A549 treated with dexamethasone at 1 μM for 4 hours (cell line): ENCODE data around the gene KRTAP9-4. TPM values are rescaled to one million over a fixed set of nuclear protein-coding genes. Genes with fewer than 3 reads are reported as not detected.

Source experiments
- total RNA-seq: library from RNA; stranded (reverse); fragments of 200-300 nt; extraction: Qiagen RNA extraction; gene quantifications from 5 replicates; pipeline ENCODE4 v1.2.3, GENCODE V29; 2022

The KRTAP9-4 gene
- total RNA-seq, result not detected in 5 replicates

DNA sequence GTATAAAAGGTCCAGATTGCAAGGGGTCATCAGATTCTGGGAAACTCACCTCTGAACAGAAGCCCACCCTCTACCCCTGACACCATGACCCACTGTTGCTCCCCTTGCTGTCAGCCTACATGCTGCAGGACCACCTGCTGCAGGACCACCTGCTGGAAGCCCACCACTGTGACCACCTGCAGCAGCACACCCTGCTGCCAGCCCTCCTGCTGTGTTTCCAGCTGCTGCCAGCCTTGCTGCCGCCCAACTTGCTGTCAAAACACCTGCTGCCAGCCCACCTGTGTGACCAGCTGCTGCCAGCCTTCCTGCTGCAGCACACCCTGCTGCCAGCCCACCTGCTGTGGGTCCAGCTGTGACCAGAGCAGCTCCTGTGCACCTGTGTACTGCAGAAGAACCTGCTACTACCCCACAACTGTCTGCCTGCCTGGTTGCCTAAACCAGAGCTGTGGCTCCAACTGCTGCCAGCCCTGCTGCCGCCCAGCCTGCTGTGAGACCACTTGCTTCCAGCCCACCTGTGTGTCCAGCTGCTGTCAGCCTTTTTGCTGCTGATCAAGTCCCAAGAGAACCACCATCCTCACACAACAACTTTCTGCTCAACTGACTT is at the start of gene KRTAP9-4:
Gene KRTAP9-4 (plus strand): TSS at position 51 of the 604 bp plus-strand sequence. CDS start 34 bp downstream, at position 85.

DNA sequence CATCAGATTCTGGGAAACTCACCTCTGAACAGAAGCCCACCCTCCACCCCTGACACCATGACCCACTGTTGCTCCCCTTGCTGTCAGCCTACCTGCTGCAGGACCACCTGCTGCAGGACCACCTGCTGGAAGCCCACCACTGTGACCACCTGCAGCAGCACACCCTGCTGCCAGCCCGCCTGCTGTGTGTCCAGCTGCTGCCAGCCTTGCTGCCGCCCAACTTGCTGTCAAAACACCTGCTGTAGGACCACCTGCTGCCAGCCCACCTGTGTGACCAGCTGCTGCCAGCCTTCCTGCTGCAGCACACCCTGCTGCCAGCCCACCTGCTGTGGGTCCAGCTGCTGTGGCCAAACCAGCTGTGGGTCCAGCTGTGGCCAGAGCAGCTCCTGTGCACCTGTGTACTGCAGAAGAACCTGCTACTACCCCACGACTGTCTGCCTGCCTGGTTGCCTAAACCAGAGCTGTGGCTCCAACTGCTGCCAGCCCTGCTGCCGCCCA is 22.8 kb upstream of the KRTAP9-4 start, which contains the start of gene KRTAP9-2:
Gene KRTAP9-2 (plus strand): TSS at position 51 of the 498 bp plus-strand sequence. CDS start 7 bp downstream, at position 58.

GRCh38 chr17:41232399-41233105 is 16.9 kb upstream of the KRTAP9-4 start, which contains the start of gene KRTAP9-3:
KRTAP9-3 (plus strand) TSS chr17:41232449; CDS start chr17:41232502, 53 bp downstream.

DNA sequence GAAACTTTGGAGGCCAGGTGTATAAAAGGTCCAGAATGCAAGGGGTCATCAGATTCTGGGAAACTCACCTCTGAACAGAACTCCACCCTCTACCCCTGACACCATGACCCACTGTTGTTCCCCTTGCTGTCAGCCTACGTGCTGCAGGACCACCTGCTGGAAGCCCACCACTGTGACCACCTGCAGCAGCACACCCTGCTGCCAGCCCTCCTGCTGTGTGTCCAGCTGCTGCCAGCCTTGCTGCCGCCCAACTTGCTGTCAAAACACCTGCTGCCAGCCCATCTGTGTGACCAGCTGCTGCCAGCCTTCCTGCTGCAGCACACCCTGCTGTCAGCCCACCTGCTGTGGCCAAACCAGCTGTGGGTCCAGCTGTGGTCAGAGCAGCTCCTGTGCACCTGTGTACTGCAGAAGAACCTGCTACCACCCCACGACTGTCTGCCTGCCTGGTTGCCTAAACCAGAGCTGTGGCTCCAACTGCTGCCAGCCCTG is 11.5 kb upstream of the KRTAP9-4 start, which contains the start of gene KRTAP9-8:
Gene KRTAP9-8 (plus strand): TSS at position 51 of the 489 bp plus-strand sequence. CDS start 53 bp downstream, at position 104.

DNA sequence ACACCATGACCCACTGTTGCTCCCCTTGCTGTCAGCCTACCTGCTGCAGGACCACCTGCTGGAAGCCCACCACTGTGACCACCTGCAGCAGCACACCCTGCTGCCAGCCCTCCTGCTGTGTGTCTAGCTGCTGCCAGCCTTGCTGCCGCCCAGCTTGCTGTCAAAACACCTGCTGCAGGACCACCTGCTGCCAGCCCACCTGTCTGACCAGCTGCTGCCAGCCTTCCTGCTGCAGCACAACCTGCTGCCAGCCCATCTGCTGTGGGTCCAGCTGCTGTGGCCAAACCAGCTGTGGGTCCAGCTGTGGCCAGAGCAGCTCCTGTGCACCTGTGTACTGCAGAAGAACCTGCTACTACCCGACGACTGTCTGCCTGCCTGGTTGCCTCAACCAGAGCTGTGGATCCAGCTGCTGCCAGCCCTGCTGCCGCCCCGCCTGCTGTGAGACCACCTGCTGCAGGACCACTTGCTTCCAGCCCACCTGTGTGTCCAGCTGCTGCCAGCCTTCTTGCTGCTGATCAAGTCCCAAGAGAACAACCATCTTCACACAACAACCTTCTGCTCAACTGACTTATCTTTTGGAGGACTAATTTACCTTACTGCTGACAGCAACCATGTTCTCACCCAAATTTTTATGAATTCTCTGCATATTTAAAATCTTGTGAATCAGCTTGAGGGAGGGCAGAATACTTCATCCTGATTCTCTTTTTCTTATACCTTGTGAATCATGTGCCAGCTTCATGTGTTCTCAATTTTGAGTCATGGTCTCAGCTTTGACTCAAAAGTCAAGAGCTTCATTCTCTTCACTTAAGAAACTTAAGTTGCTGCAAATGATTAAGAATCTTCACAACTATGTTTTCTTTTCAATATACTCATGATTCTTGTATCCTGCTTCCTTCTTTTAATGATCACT is 6.1 kb downstream of the KRTAP9-4 start, which contains the start of gene KRTAP9-9:
Gene KRTAP9-9 (plus strand): TSS at position 4 of the 910 bp plus-strand sequence.

DNA sequence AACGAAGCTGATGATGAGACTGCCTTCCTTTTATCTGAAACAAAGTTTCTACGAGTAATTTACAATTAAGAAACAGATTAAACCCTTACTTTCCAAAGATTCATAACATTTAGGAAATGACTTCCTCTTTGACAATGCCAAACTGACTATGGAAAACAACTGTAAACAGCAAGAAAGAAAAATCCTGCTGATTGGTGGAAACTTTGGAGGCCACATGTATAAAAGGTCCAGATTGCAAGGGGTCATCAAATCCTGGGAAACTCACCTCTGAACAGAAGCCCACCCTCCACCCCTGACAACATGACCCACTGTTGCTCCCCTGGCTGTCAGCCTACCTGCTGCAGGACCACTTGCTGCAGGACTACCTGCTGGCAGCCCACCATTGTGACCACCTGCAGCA is 15.6 kb downstream of the KRTAP9-4 start, which contains the start of gene KRTAP9-6:
Gene KRTAP9-6 (plus strand): TSS at position 301 of the 400 bp plus-strand sequence. CDS start 0 bp downstream, at position 301.

GRCh38 chr17:41275648-41276190 is 26.2 kb downstream of the KRTAP9-4 start, which contains the start of gene KRTAP9-7:
KRTAP9-7 (plus strand) TSS chr17:41275698; CDS start chr17:41275698, 0 bp downstream.

Other genes with a start within 250 kb of the KRTAP9-4 start
- gene KRTAP3-2, start 249.8 kb upstream of the KRTAP9-4 start, total RNA-seq, result 0.16 to 0.41 TPM (median 0.28 TPM) in 4 of 5 replicates, not detected in the other
- gene KRTAP3-1, start 240.6 kb upstream of the KRTAP9-4 start, total RNA-seq, result not detected in 5 replicates
- not detected in 5 replicates for gene KRTAP1-5, start 222.5 kb upstream of the KRTAP9-4 start, total RNA-seq
- not detected in 5 replicates for gene KRTAP1-4, start 219.5 kb upstream of the KRTAP9-4 start, total RNA-seq
- not detected in 5 replicates for gene KRTAP1-3, start 214.8 kb upstream of the KRTAP9-4 start, total RNA-seq
- gene KRTAP1-1, start 208.2 kb upstream of the KRTAP9-4 start, total RNA-seq, result not detected in 5 replicates
- not detected in 5 replicates for gene KRTAP2-1, start 202.4 kb upstream of the KRTAP9-4 start, total RNA-seq
- gene KRTAP2-2, start 194.5 kb upstream of the KRTAP9-4 start, total RNA-seq, result not detected in 5 replicates
- gene KRTAP2-3, start 189.6 kb upstream of the KRTAP9-4 start, total RNA-seq, result 0.18 TPM in 1 of 5 replicates, not detected in the others
- gene KRTAP2-4, start 183.8 kb upstream of the KRTAP9-4 start, total RNA-seq, result not detected in 5 replicates
- gene KRTAP4-7, start 165.5 kb upstream of the KRTAP9-4 start, total RNA-seq, result not detected in 5 replicates
- not detected in 5 replicates for gene KRTAP4-8, start 151.5 kb upstream of the KRTAP9-4 start, total RNA-seq
- gene KRTAP4-16, start 147.5 kb upstream of the KRTAP9-4 start, total RNA-seq, result not detected in 5 replicates
- gene KRTAP4-9, start 144.3 kb upstream of the KRTAP9-4 start, total RNA-seq, result not detected in 5 replicates
- not detected in 5 replicates for gene KRTAP4-11, start 131.3 kb upstream of the KRTAP9-4 start, total RNA-seq
- gene KRTAP4-12, start 125.5 kb upstream of the KRTAP9-4 start, total RNA-seq, result not detected in 5 replicates
- not detected in 5 replicates for gene KRTAP4-6, start 109.1 kb upstream of the KRTAP9-4 start, total RNA-seq
- not detected in 5 replicates for gene KRTAP4-5, start 99.9 kb upstream of the KRTAP9-4 start, total RNA-seq
- not detected in 5 replicates for gene KRTAP4-4, start 88.9 kb upstream of the KRTAP9-4 start, total RNA-seq
- not detected in 5 replicates for gene KRTAP4-3, start 81.5 kb upstream of the KRTAP9-4 start, total RNA-seq
- not detected in 5 replicates for gene KRTAP4-2, start 71.5 kb upstream of the KRTAP9-4 start, total RNA-seq
- 0.14 to 0.25 TPM (median 0.24 TPM) in 3 of 5 replicates, not detected in the others for gene KRTAP4-1, start 64.8 kb upstream of the KRTAP9-4 start, total RNA-seq
- not detected in 5 replicates for gene KRTAP9-1, start 59.8 kb upstream of the KRTAP9-4 start, total RNA-seq
- gene KRTAP9-2, start 23.0 kb upstream of the KRTAP9-4 start, total RNA-seq, result not detected in 5 replicates
- gene KRTAP9-3, start 17.2 kb upstream of the KRTAP9-4 start, total RNA-seq, result not detected in 5 replicates
- gene KRTAP9-8, start 11.7 kb upstream of the KRTAP9-4 start, total RNA-seq, result not detected in 5 replicates
- not detected in 5 replicates for gene KRTAP9-9, start 5.7 kb downstream of the KRTAP9-4 start, total RNA-seq
- gene KRTAP9-6, start 15.7 kb downstream of the KRTAP9-4 start, total RNA-seq, result not detected in 5 replicates
- not detected in 5 replicates for gene KRTAP9-7, start 26.0 kb downstream of the KRTAP9-4 start, total RNA-seq
- not detected in 5 replicates for gene KRTAP29-1, start 53.2 kb downstream of the KRTAP9-4 start, total RNA-seq
- not detected in 5 replicates for gene KRTAP16-1, start 59.6 kb downstream of the KRTAP9-4 start, total RNA-seq
- not detected in 5 replicates for gene KRTAP17-1, start 66.0 kb downstream of the KRTAP9-4 start, total RNA-seq
- gene KRT33A, start 101.1 kb downstream of the KRTAP9-4 start, total RNA-seq, result not detected in 5 replicates
- not detected in 5 replicates for gene KRT33B, start 120.1 kb downstream of the KRTAP9-4 start, total RNA-seq
- gene KRT34, start 132.6 kb downstream of the KRTAP9-4 start, total RNA-seq, result 0.18 to 0.53 TPM (median 0.21 TPM) in 5 replicates
- 0.05 TPM in 1 of 5 replicates, not detected in the others for gene KRT31, start 147.9 kb downstream of the KRTAP9-4 start, total RNA-seq
- gene KRT37, start 174.9 kb downstream of the KRTAP9-4 start, total RNA-seq, result not detected in 5 replicates
- gene KRT38, start 191.3 kb downstream of the KRTAP9-4 start, total RNA-seq, result not detected in 5 replicates
- 0.05 to 0.07 TPM (median 0.06 TPM) in 3 of 5 replicates, not detected in the others for gene KRT32, start 217.7 kb downstream of the KRTAP9-4 start, total RNA-seq
- gene KRT35, start 231.5 kb downstream of the KRTAP9-4 start, total RNA-seq, result not detected in 5 replicates
- 0.06 TPM in 1 of 5 replicates, not detected in the others for gene KRT36, start 240.2 kb downstream of the KRTAP9-4 start, total RNA-seq